Panc1 (cell line): ENCODE data around the gene PGC. TPM values are rescaled to one million over a fixed set of nuclear protein-coding genes. Genes with fewer than 3 reads are reported as not detected.

ENCODE experiments used
- ATAC-seq: fragments of 200-7000 bp; cut with Tn5 transposase; 2 replicates; pipeline ENCODE4 v1.9.1; 2020; ENCODE audit warnings: mild to moderate bottlenecking, moderate library complexity
- BruUV-seq: library from RNA; stranded (reverse); fragments of 400-500 nt; replicated peaks from 2 replicates; lab custom pipeline; 2021; lab: Mats Ljungman, UMichigan
- CTCF ChIA-PET: fragments of 300-600 bp; sonication (Branson Sonifier 250); formaldehyde crosslinking; loops from one replicate; lab custom pipeline; 2022; ENCODE audit warnings: antibody characterized with exemption; lab: Charles Lee
- POLR2A ChIA-PET: fragments of 300-600 bp; sonication (Branson Sonifier 250); formaldehyde crosslinking; loops from one replicate; lab custom pipeline; 2022; ENCODE audit warnings: antibody characterized with exemption; lab: Charles Lee
- DNase-seq: peaks from one replicate; pipeline ENCODE4 v3.0.0-alpha.2; 2010; ENCODE audit warnings: low read depth, low spot score
- H3K27ac ChIP-seq: 2 replicates; pipeline ENCODE4 v1.5.1; 2011; ENCODE audit warnings: mild to moderate bottlenecking, low read length, inconsistent platforms
- H3K27me3 ChIP-seq: fragments of 200-500 bp; sonication (Bioruptor generic); 2 replicates; pipeline ENCODE4 v1.6.0; 2014; ENCODE audit warnings: low read length, inconsistent platforms; ENCODE audit not compliant: control insufficient read depth, insufficient read depth
- H3K36me3 ChIP-seq: fragments of 200-500 bp; sonication (Bioruptor generic); 2 replicates; pipeline ENCODE4 v1.5.1; 2014; ENCODE audit warnings: inconsistent platforms, mild to moderate bottlenecking, low read length, moderate library complexity; ENCODE audit not compliant: control insufficient read depth, insufficient read depth
- H3K4me1 ChIP-seq: 2 replicates; pipeline ENCODE4 v1.5.1; 2011; ENCODE audit warnings: inconsistent platforms, mild to moderate bottlenecking, low read length, moderate library complexity; ENCODE audit not compliant: control insufficient read depth, insufficient read depth
- H3K4me3 ChIP-seq, 2 experiments: 2 replicates each; pipeline ENCODE4 v1.5.1; 2011 to 2012; ENCODE audit warnings: low read depth in 2 of 2, low read length in 2 of 2, mild to moderate bottlenecking in 2 of 2, inconsistent platforms in 1 of 2, moderate library complexity in 1 of 2
- H3K9me3 ChIP-seq: fragments of 200-500 bp; sonication (Bioruptor generic); 2 replicates; pipeline ENCODE4 v1.5.1; 2014; ENCODE audit warnings: low read depth, mild to moderate bottlenecking, inconsistent platforms, low read length, moderate library complexity; ENCODE audit not compliant: control insufficient read depth, insufficient read depth
- CTCF ChIP-seq: fragments of 450-650 bp; IDR thresholded peaks from 2 replicates; pipeline ENCODE4 v1.5.1; 2017; ENCODE audit warnings: mild to moderate bottlenecking
- POLR2AphosphoS5 ChIP-seq: IDR thresholded peaks from 2 replicates; pipeline ENCODE4 v1.6.1; 2012; ENCODE audit warnings: mild to moderate bottlenecking, low read depth, low read length, moderate library complexity
- REST ChIP-seq, 2 experiments: IDR thresholded peaks; 2 replicates each; pipeline ENCODE4 v1.6.1; 2011 to 2012; ENCODE audit warnings: low read depth in 2 of 2, control low read depth in 1 of 2, low read length in 1 of 2, mild to moderate bottlenecking in 1 of 2, moderate library complexity in 1 of 2; ENCODE audit not compliant: insufficient read depth in 1 of 2
- SIN3A ChIP-seq: IDR thresholded peaks from 2 replicates; pipeline ENCODE4 v1.6.1; 2012; ENCODE audit warnings: low read depth, mild to moderate bottlenecking, low read length, moderate library complexity, borderline replicate concordance; ENCODE audit not compliant: insufficient read depth
- TCF7L2 ChIP-seq: IDR thresholded peaks from 2 replicates; pipeline ENCODE4 v1.6.1; 2011; ENCODE audit warnings: mild to moderate bottlenecking, low read depth, low read length, inconsistent platforms
- in situ Hi-C: cut with HindIII; loops from 2 replicates; pipeline ENCODE4 v1.10.0; 2016; ENCODE audit warnings: low sequenced_read_pairs, low pct_unique_long_range_greater_than_20kb
- intact Hi-C: fragments of 100-400 bp; cut with micrococcal nuclease; formaldehyde crosslinking; loops from one replicate; pipeline ENCODE4 v1.10.0; 2022; ENCODE audit not compliant: unreplicated experiment
- total RNA-seq: library from RNA; stranded (reverse); gene quantifications from one replicate; pipeline ENCODE4 v1.2.1, GENCODE V29; 2021; ENCODE audit not compliant: unreplicated experiment

The PGC gene
- total RNA-seq, 1 experiment from 2014 or later: 0.18 TPM

DNA sequence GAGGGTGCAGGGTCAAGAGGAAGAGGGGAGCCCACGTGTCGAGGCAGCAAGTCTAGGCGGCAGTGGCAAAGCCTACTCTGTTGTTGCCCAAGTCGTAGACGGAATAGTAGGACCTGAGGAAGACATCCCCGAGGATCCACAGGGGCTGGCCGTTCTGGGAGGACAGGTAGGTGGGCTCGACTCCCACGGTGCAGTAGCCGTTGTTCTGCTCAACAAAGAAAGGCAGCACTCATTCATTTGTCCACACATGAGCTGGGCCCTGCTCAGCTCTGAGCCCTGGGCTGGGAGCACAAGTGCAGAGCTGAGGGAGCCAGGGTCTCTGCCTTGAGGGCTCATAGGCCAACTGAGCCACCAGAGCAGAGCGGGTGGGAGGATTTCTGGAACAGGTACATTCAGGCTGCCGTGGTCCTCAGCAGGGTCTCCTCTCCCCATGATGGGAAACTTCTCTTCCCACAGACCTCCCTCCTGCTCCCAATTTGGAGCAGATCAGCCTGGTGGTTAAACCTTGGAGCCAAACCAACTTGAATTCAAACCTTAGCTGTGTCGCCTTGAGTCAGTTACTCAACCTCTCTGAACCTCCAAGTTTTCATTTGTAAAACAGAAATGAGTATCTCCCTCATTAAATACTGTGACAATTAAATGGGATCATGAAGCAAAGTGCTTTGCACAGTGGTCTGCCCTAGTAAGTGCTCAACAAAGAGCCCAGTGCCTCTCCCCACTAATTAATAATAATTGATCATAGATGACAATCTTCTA lies 10.2 kb downstream of the PGC start:
- in situ Hi-C loops (no loop called here), intact Hi-C loops (loop anchor here (10.0 kb wide), 1 partner anchor 48 kb away; the partner anchor contains the start of genes PRICKLE4 and TOMM6)
- H3K4me1 ChIP-seq: peaks cover 17% of the 10 kb centered on the region
- no peaks in the 10 kb centered on the region for H3K27me3 ChIP-seq
- ChIA-PET POLR2A (interaction anchor here (0.6 kb wide), 1 partner anchor 52 kb away, joined by 12 read pairs; no protein-coding TSS in a partner anchor), CTCF (interaction anchor here (0.7 kb wide), 1 partner anchor 21 kb away, joined by 11 read pairs; no protein-coding TSS in a partner anchor)
- no TSS peak for BruUV-seq
- H3K36me3 ChIP-seq: no peaks in the 10 kb centered on the region; the same call in 1 of the 2 replicates
- TF ChIP-seq TCF7L2: no peak
- TF ChIP-seq SIN3A: no peak
- TF ChIP-seq CTCF: no peak
- TF ChIP-seq POLR2AphosphoS5: no peak
- TF ChIP-seq REST (IDR thresholded peaks at IDR 0.05; ENCODE audit: insufficient read depth in 1 of 2, low read depth in 2 of 2, low read length in 1 of 2): no peak
- no peaks in the 10 kb centered on the region for H3K9me3 ChIP-seq
- ATAC-seq (no peak), DNase-seq (no peak)
- H3K27ac ChIP-seq: no peak overlapping the region
- no peak overlapping the region for H3K4me3 ChIP-seq

GRCh38 chr6:41736186-41736733 lies 10.9 kb downstream of the PGC start:
- ATAC-seq: no peak
- Histone ChIP-seq H3K36me3 (no peaks in the 10 kb centered on the region; the same call in 1 of the 2 replicates), H3K27ac (no peak overlapping the region), H3K4me3 (peak overlapping the region in 1 of 2 experiments; percentile 50; a peak in 1 of 4 replicates), H3K4me1 (peaks cover 14% of the 10 kb centered on the region), H3K27me3 (no peaks in the 10 kb centered on the region), H3K9me3 (no peaks in the 10 kb centered on the region)
- in situ Hi-C loops: no loop called here
- CTCF ChIA-PET: interaction anchor here (0.7 kb wide), 1 partner anchor 21 kb away, joined by 11 read pairs; no protein-coding TSS in a partner anchor
- POLR2A ChIA-PET: interaction anchor here (0.6 kb wide), 1 partner anchor 51 kb away, joined by 12 read pairs; no protein-coding TSS in a partner anchor
- no peak for DNase-seq
- BruUV-seq: no TSS peak
- no peak for TF ChIP-seq TCF7L2
- no peak for TF ChIP-seq REST (IDR thresholded peaks at IDR 0.05; ENCODE audit: insufficient read depth in 1 of 2, low read depth in 2 of 2, low read length in 1 of 2)
- no peak for TF ChIP-seq POLR2AphosphoS5
- no peak for TF ChIP-seq CTCF
- no peak for TF ChIP-seq SIN3A
- intact Hi-C loops: loop anchor here (10.0 kb wide), 1 partner anchor 49 kb away; the partner anchor contains the start of genes PRICKLE4 and TOMM6
